KMS-11 (cell line): ENCODE measurements around the gene USH2A.

Experiments used
- H2AFZ ChIP-seq: fragments of 200-600 bp; sonication (generic); 2 replicates; pipeline ENCODE4 v1.6.1; 2016; ENCODE audit warnings: antibody characterized with exemption, mixed run types, low read depth
- H3K27ac ChIP-seq: fragments of 200-600 bp; sonication (generic); 2 replicates; pipeline ENCODE4 v1.6.1; 2016; ENCODE audit warnings: mild to moderate bottlenecking, mixed run types
- H3K27me3 ChIP-seq: fragments of 200-600 bp; sonication (generic); 2 replicates; pipeline ENCODE4 v1.6.1; 2017; ENCODE audit warnings: mild to moderate bottlenecking, low read depth, mixed run types, moderate library complexity; ENCODE audit not compliant: insufficient read depth
- H3K36me3 ChIP-seq: fragments of 200-600 bp; sonication (generic); 2 replicates; pipeline ENCODE4 v1.6.1; 2017; ENCODE audit warnings: mild to moderate bottlenecking, mixed run types; ENCODE audit not compliant: insufficient read depth
- H3K4me1 ChIP-seq: fragments of 200-600 bp; sonication (generic); 2 replicates; pipeline ENCODE4 v1.6.1; 2016; ENCODE audit warnings: mild to moderate bottlenecking, low read depth, mixed run types; ENCODE audit not compliant: poor library complexity, severe bottlenecking
- H3K4me2 ChIP-seq: fragments of 200-600 bp; sonication (generic); 2 replicates; pipeline ENCODE4 v1.7.0; 2016; ENCODE audit warnings: mild to moderate bottlenecking, mixed run types
- H3K4me3 ChIP-seq: fragments of 200-600 bp; sonication (generic); IDR thresholded peaks from 2 replicates; pipeline ENCODE4 v1.6.1; 2017; ENCODE audit warnings: low read depth, low read length, mixed read lengths; ENCODE audit not compliant: insufficient read depth
- H3K79me2 ChIP-seq: fragments of 200-600 bp; sonication (generic); 2 replicates; pipeline ENCODE4 v1.6.1; 2016; ENCODE audit warnings: low read depth, mixed run types; ENCODE audit not compliant: insufficient read depth
- H3K9ac ChIP-seq: fragments of 200-600 bp; sonication (generic); 2 replicates; pipeline ENCODE4 v1.6.1; 2016; ENCODE audit warnings: mild to moderate bottlenecking, mixed run types
- H4K20me1 ChIP-seq: fragments of 200-600 bp; sonication (generic); 2 replicates; pipeline ENCODE4 v1.6.1; 2016; ENCODE audit warnings: mild to moderate bottlenecking, mixed run types; ENCODE audit not compliant: insufficient read depth
- TF ChIP-seq, protein P1 (sequence below): fragments of 200-600 bp; sonication (generic); conservative IDR thresholded peaks from 2 replicates; pipeline ENCODE4 v1.6.1; 2017; ENCODE audit warnings: low read depth, mild to moderate bottlenecking, antibody characterized with exemption, low read length, moderate library complexity, mixed read lengths

Gene USH2A

GRCh38 chr1:216178281-216178680 lies 245.0 kb downstream of the USH2A start:
- Histone ChIP-seq H2AFZ (no peak overlapping the region), H3K4me1 (no peaks in the 10 kb centered on the region), H3K4me3 (no peak overlapping the region), H3K27ac (no peak overlapping the region), H3K27me3 (no peaks in the 10 kb centered on the region), H3K79me2 (no peaks in the 10 kb centered on the region), H4K20me1 (no peaks in the 10 kb centered on the region), H3K4me2 (no peak overlapping the region), H3K36me3 (no peaks in the 10 kb centered on the region), H3K9ac (no peak overlapping the region)
- TF ChIP-seq, protein P1, sequence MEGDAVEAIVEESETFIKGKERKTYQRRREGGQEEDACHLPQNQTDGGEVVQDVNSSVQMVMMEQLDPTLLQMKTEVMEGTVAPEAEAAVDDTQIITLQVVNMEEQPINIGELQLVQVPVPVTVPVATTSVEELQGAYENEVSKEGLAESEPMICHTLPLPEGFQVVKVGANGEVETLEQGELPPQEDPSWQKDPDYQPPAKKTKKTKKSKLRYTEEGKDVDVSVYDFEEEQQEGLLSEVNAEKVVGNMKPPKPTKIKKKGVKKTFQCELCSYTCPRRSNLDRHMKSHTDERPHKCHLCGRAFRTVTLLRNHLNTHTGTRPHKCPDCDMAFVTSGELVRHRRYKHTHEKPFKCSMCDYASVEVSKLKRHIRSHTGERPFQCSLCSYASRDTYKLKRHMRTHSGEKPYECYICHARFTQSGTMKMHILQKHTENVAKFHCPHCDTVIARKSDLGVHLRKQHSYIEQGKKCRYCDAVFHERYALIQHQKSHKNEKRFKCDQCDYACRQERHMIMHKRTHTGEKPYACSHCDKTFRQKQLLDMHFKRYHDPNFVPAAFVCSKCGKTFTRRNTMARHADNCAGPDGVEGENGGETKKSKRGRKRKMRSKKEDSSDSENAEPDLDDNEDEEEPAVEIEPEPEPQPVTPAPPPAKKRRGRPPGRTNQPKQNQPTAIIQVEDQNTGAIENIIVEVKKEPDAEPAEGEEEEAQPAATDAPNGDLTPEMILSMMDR, result no peak

DNA sequence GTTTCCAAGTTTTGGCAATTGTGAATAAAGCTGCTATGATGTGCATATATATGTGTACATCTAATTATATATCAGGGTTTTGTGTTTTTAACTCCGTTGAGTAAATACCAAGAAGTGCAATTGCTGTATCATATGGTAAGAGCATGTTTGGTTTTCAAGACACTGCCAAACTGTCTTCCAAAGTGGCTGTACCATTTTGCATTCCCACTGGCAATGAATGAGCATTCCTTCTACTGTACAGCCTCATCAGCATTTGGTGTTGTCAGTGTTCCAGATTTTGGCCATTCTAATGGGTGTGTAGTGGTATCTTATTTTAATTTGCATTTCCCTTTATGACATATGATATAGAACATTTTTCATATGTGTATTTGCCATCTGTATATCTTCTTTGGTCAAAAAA lies 246.3 kb downstream of the USH2A start:
- H3K4me1 ChIP-seq, result no peaks in the 10 kb centered on the region
- H3K79me2 ChIP-seq, result no peaks in the 10 kb centered on the region
- H3K27me3 ChIP-seq, result no peaks in the 10 kb centered on the region
- no peaks in the 10 kb centered on the region for H3K36me3 ChIP-seq
- H3K4me2 ChIP-seq, result no peak overlapping the region
- H3K27ac ChIP-seq, result no peak overlapping the region
- no peak overlapping the region for H3K9ac ChIP-seq
- no peak overlapping the region for H2AFZ ChIP-seq
- H4K20me1 ChIP-seq, result no peaks in the 10 kb centered on the region
- no peak overlapping the region for H3K4me3 ChIP-seq
- TF ChIP-seq, protein P1, result no peak

- H3K27ac ChIP-seq, result no peak overlapping the region
- H3K27me3 ChIP-seq, result no peaks in the 10 kb centered on the region
- H4K20me1 ChIP-seq, result no peaks in the 10 kb centered on the region
- H3K4me1 ChIP-seq, result no peaks in the 10 kb centered on the region
- no peak overlapping the region for H3K4me3 ChIP-seq
- H3K36me3 ChIP-seq, result no peaks in the 10 kb centered on the region
- TF ChIP-seq, protein P1, result no peak
- no peak overlapping the region for H2AFZ ChIP-seq
- H3K79me2 ChIP-seq, result no peaks in the 10 kb centered on the region
- H3K9ac ChIP-seq, result no peak overlapping the region
- no peak overlapping the region for H3K4me2 ChIP-seq
Measured at GRCh38 chr1:216175714-216176113, 247.5 kb downstream of the USH2A start.

DNA sequence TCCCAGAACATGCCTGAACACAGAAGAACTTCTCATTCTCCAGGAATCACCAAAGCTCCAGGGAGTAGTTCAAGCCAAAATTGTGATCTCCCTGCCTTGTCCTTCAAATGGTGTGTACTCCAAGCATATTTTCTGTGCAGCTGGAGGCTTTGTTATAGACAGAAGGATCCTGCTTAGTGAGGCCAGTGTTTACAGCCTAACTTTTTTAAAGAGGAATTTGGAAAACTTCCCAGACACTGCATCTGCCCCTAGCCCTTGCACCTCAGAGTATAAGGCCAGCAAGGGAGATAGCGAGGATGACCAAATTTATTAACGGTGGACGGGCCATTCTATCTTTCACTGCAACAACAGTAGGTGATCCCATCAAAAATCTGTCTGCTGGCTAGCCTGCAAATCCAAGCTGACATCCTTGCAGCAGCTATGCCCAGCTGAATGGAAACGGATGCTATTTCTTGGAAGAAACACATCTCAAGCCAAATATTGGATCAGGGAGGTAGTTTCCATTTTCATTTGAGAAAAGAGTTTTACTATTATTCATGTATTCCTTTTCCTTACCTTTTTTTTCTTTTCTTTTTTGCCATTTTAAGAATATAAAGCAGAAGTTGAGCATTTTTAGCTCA lies 249.8 kb downstream of the USH2A start:
- Histone ChIP-seq H4K20me1 (no peaks in the 10 kb centered on the region), H2AFZ (no peak overlapping the region), H3K36me3 (no peaks in the 10 kb centered on the region), H3K4me2 (no peak overlapping the region), H3K9ac (no peak overlapping the region), H3K27ac (no peak overlapping the region), H3K27me3 (no peaks in the 10 kb centered on the region), H3K79me2 (no peaks in the 10 kb centered on the region), H3K4me1 (no peaks in the 10 kb centered on the region), H3K4me3 (no peak overlapping the region)
- TF ChIP-seq, protein P1, result no peak
